ENCODE data around the gene SYT9. TPM values are rescaled to one million over a fixed set of nuclear protein-coding genes. Genes with fewer than 3 reads are reported as not detected.
"Not testable (repeated sequence)": the region's sequence is repeated elsewhere in the genome, so short reads cannot be mapped to it uniquely, and the experiment has no call there.

SYT9 gene
- polyA plus RNA-seq, 4 donors: 4.1 to 5.1 (median 4.7) TPM

- no peak for DNase-seq (ENCODE audit: low read depth in 4 of 4, low spot score in 3 of 4)
Measured at GRCh38 chr11:7495882-7496551, 244.3 kb downstream of the SYT9 start.

- DNase-seq (ENCODE audit: low read depth in 4 of 4, low spot score in 3 of 4): no peak
Measured at GRCh38 chr11:7498193-7498592, 246.5 kb downstream of the SYT9 start.

- DNase-seq (ENCODE audit: low read depth in 4 of 4, low spot score in 3 of 4): no peak
Measured at GRCh38 chr11:7499081-7499480, 247.4 kb downstream of the SYT9 start.

GRCh38 chr11:7500251-7500650 is 248.5 kb downstream of the SYT9 start:
- DNase-seq (ENCODE audit: low read depth in 4 of 4, low spot score in 3 of 4): no peak

- DNase-seq (ENCODE audit: low read depth in 4 of 4, low spot score in 3 of 4): no peak
Measured at GRCh38 chr11:7501251-7501650, 249.5 kb downstream of the SYT9 start.

GRCh38 chr11:7501894-7502293 is 250.2 kb downstream of the SYT9 start:
- no peak for DNase-seq (ENCODE audit: low read depth in 4 of 4, low spot score in 3 of 4)

- DNase-seq (ENCODE audit: low read depth in 4 of 4, low spot score in 3 of 4): no peak
Measured at GRCh38 chr11:7506243-7506642, 254.5 kb downstream of the SYT9 start.

GRCh38 chr11:7508087-7508486 is 256.4 kb downstream of the SYT9 start:
- no peak for DNase-seq (ENCODE audit: low read depth in 4 of 4, low spot score in 3 of 4)

- no peak for DNase-seq (ENCODE audit: low read depth in 4 of 4, low spot score in 3 of 4)
Measured at GRCh38 chr11:7509966-7510365, 258.3 kb downstream of the SYT9 start.

GRCh38 chr11:7511401-7511800 is 259.7 kb downstream of the SYT9 start:
- DNase-seq (ENCODE audit: low read depth in 4 of 4, low spot score in 3 of 4): no peak

GRCh38 chr11:7512525-7513233 is 261.0 kb downstream of the SYT9 start:
- peak in 1 of 4 donors; percentile 40 for DNase-seq (ENCODE audit: low read depth in 4 of 4, low spot score in 3 of 4)

GRCh38 chr11:7513234-7514098 is 261.8 kb downstream of the SYT9 start, which contains the start of gene PPFIBP2:
Gene PPFIBP2, plus strand, starts transcription at chr11:7513999. Its CDS starts 35,477 bp downstream, at chr11:7549476.
- DNase-seq (ENCODE audit: low read depth in 4 of 4, low spot score in 3 of 4): peak in 3 of 4 donors; percentile 56 to 67 (median 60)

- no peak for DNase-seq (ENCODE audit: low read depth in 4 of 4, low spot score in 3 of 4)
Measured at GRCh38 chr11:7514099-7514591, 262.4 kb downstream of the SYT9 start.

- no peak for DNase-seq (ENCODE audit: low read depth in 4 of 4, low spot score in 3 of 4)
Measured at GRCh38 chr11:7515447-7515886, 263.8 kb downstream of the SYT9 start.

- no peak for DNase-seq (ENCODE audit: low read depth in 4 of 4, low spot score in 3 of 4)
Measured at GRCh38 chr11:7516475-7516874, 264.8 kb downstream of the SYT9 start.

- not testable (repeated sequence) for DNase-seq (ENCODE audit: low read depth in 4 of 4, low spot score in 3 of 4)
Measured at GRCh38 chr11:7517743-7518142, 266.0 kb downstream of the SYT9 start.

Other genes starting within 250 kb of the SYT9 start
- gene ZNF214, start 231.6 kb upstream of the SYT9 start, polyA plus RNA-seq (ENCODE audit: insufficient read length in 4 of 4): 10 to 100 TPM; 10.9 to 13.2 (median 12.8) TPM
- gene NLRP14, start 231.4 kb upstream of the SYT9 start, polyA plus RNA-seq (ENCODE audit: insufficient read length in 4 of 4): under 1 TPM; 0.69 to 0.98 (median 0.81) TPM
- under 1 TPM; 0.06 to 0.36 (median 0.18) TPM for gene RBMXL2, start 162.9 kb upstream of the SYT9 start, polyA plus RNA-seq (ENCODE audit: insufficient read length in 4 of 4)
- gene OLFML1, start 233.6 kb downstream of the SYT9 start, polyA plus RNA-seq (ENCODE audit: insufficient read length in 4 of 4): 10 to 100 TPM; 35.4 to 45.5 (median 42.7) TPM

Measured in right renal pelvis (tissue), 4 donors.